HCT116 (cell line): ENCODE measurements around the gene TMEM42. TPM values are rescaled to one million over a fixed set of nuclear protein-coding genes. Genes with fewer than 3 reads are reported as not detected.

ENCODE experiments used
- ATAC-seq: fragments of 200-7000 bp; cut with Tn5 transposase; 2 replicates; pipeline ENCODE4 v1.9.1; 2020; ENCODE audit warnings: mild to moderate bottlenecking, moderate library complexity
- BruUV-seq: library from RNA; stranded (reverse); fragments of 400-500 nt; replicated peaks from 2 replicates; lab custom pipeline; 2021; lab: Mats Ljungman, UMichigan
- CTCF ChIA-PET: fragments of 300-600 bp; sonication (Branson Sonifier 250); formaldehyde crosslinking; loops from one replicate; lab custom pipeline; 2021; ENCODE audit warnings: antibody characterized with exemption; lab: Charles Lee
- POLR2A ChIA-PET: fragments of 300-600, 350-600 bp; sonication (Branson Sonifier 250); formaldehyde crosslinking; loops from one replicate; lab custom pipeline; 2021; ENCODE audit warnings: antibody characterized with exemption; lab: Charles Lee
- RAD21 ChIA-PET, 2 experiments: fragments of 300-600 bp; sonication (Branson Sonifier 250); formaldehyde crosslinking; loops; one replicate each; lab custom pipeline; 2023; ENCODE audit warnings: low total read pairs in 2 of 2; ENCODE audit not compliant: uncharacterized antibody in 2 of 2, unreplicated experiment in 2 of 2, low non-redundant PET in 1 of 2; lab: Charles Lee
- DNase-seq: peaks from one replicate; pipeline ENCODE4 v3.0.0-alpha.2; 2010; ENCODE audit warnings: low read depth, low spot score
- H2AFZ ChIP-seq: fragments of 200-600 bp; shearing (Covaris generic), sonication (generic); 2 replicates; pipeline ENCODE4 v1.6.1; 2017; ENCODE audit warnings: low read depth, mixed run types, mixed read lengths, antibody characterized with exemption, low read length; ENCODE audit not compliant: poor library complexity, severe bottlenecking
- H3K27ac ChIP-seq: 2 replicates; pipeline ENCODE4 v1.5.1; 2012; ENCODE audit warnings: low read depth, low read length
- H3K27me3 ChIP-seq: fragments of 200-600 bp; sonication (generic); 2 replicates; pipeline ENCODE4 v1.6.1; 2016; ENCODE audit warnings: mixed run types, low read length, mixed read lengths; ENCODE audit not compliant: insufficient read depth
- H3K36me3 ChIP-seq, 2 experiments: fragments of 200-500 bp in 1 of 2; fragments of 200-600 bp in 1 of 2; sonication (Bioruptor generic) in 1 of 2; sonication (generic) in 1 of 2; 2 replicates each; pipeline versions ENCODE4 v1.5.1 to v1.6.1; 2014 to 2016; ENCODE audit warnings: low read length in 2 of 2, inconsistent platforms in 1 of 2, mixed read lengths in 1 of 2, mixed run types in 1 of 2; ENCODE audit not compliant: insufficient read depth in 2 of 2, control insufficient read depth in 1 of 2
- H3K4me1 ChIP-seq, 2 experiments: fragments of 200-600 bp in 1 of 2; sonication (generic) in 1 of 2; 2 replicates each; pipeline versions ENCODE4 v1.5.1 to v1.6.1; 2012 to 2017; ENCODE audit warnings: low read length in 2 of 2, inconsistent platforms in 1 of 2, mild to moderate bottlenecking in 1 of 2, mixed read lengths in 1 of 2, mixed run types in 1 of 2, moderate library complexity in 1 of 2; ENCODE audit not compliant: insufficient read depth in 2 of 2, control insufficient read depth in 1 of 2
- H3K4me2 ChIP-seq: fragments of 200-600 bp; sonication (generic); 2 replicates; pipeline ENCODE4 v1.6.1; 2017; ENCODE audit warnings: mixed run types, low read length, mixed read lengths
- H3K4me3 ChIP-seq, 2 experiments: fragments of 200-600 bp in 1 of 2; sonication (generic) in 1 of 2; replicated peaks in 1 of 2; 2 replicates each; pipeline ENCODE4 v1.5.1; 2011 to 2016; ENCODE audit warnings: low read length in 2 of 2, control low read depth in 1 of 2, low read depth in 1 of 2, mild to moderate bottlenecking in 1 of 2, mixed read lengths in 1 of 2, mixed run types in 1 of 2
- H3K79me2 ChIP-seq: fragments of 200-600 bp; sonication (generic); 2 replicates; pipeline ENCODE4 v1.6.1; 2017; ENCODE audit warnings: mild to moderate bottlenecking, mixed run types, low read length, moderate library complexity, mixed read lengths; ENCODE audit not compliant: insufficient read depth
- H3K9ac ChIP-seq: fragments of 200-600 bp; sonication (generic); 2 replicates; pipeline ENCODE4 v1.6.1; 2016; ENCODE audit warnings: low read length, mixed read lengths
- H3K9me2 ChIP-seq: fragments of 200-600 bp; sonication (generic), shearing (Covaris generic); 2 replicates; pipeline ENCODE4 v1.6.1; 2017; ENCODE audit warnings: mixed run types, mild to moderate bottlenecking, moderate library complexity; ENCODE audit not compliant: insufficient read depth
- H3K9me3 ChIP-seq, 2 experiments: fragments of 200-500 bp in 1 of 2; fragments of 200-600 bp in 1 of 2; sonication (Bioruptor generic) in 1 of 2; sonication (generic) in 1 of 2; 2 replicates each; pipeline ENCODE4 v1.6.1; 2014 to 2017; ENCODE audit warnings: low read length in 2 of 2, mixed read lengths in 2 of 2, inconsistent platforms in 1 of 2, low read depth in 1 of 2, mild to moderate bottlenecking in 1 of 2, mixed run types in 1 of 2, moderate library complexity in 1 of 2; ENCODE audit not compliant: control insufficient read depth in 1 of 2, insufficient read depth in 1 of 2
- H4K20me1 ChIP-seq: fragments of 200-600 bp; sonication (generic), shearing (Covaris generic); 2 replicates; pipeline ENCODE4 v1.6.1; 2017; ENCODE audit warnings: mixed run types, mild to moderate bottlenecking, moderate library complexity; ENCODE audit not compliant: insufficient read depth
- CTCF ChIP-seq, 3 experiments: fragments of 200-600 bp in 1 of 3; sonication (generic) in 1 of 3; IDR thresholded peaks in 2 of 3; conservative IDR thresholded peaks in 1 of 3; 2 replicates each; pipeline ENCODE4 v1.5.1; 2012 to 2017; ENCODE audit warnings: low read depth in 2 of 3, low read length in 2 of 3, antibody characterized with exemption in 1 of 3, borderline replicate concordance in 1 of 3, control low read depth in 1 of 3, mild to moderate bottlenecking in 1 of 3, mixed read lengths in 1 of 3, mixed run types in 1 of 3, moderate library complexity in 1 of 3; ENCODE audit not compliant: insufficient read depth in 1 of 3
- intact Hi-C: fragments of 100-400 bp; cut with micrococcal nuclease; formaldehyde crosslinking; loops from 2 replicates; pipeline ENCODE4 v1.10.0; 2022
- total RNA-seq: library from RNA; stranded (reverse); gene quantifications from one replicate; pipeline ENCODE4 v1.2.1, GENCODE V29; 2021; ENCODE audit not compliant: unreplicated experiment
- TF ChIP-seq, protein P1 (sequence below): IDR thresholded peaks from 2 replicates; pipeline ENCODE4 v1.6.1; 2012; ENCODE audit warnings: low read depth
- TF ChIP-seq, protein P2 (sequence below): IDR thresholded peaks from 2 replicates; pipeline ENCODE4 v1.6.1; 2012

TMEM42 gene
- total RNA-seq, 1 experiment from 2014 or later, result 13.9 TPM

DNA sequence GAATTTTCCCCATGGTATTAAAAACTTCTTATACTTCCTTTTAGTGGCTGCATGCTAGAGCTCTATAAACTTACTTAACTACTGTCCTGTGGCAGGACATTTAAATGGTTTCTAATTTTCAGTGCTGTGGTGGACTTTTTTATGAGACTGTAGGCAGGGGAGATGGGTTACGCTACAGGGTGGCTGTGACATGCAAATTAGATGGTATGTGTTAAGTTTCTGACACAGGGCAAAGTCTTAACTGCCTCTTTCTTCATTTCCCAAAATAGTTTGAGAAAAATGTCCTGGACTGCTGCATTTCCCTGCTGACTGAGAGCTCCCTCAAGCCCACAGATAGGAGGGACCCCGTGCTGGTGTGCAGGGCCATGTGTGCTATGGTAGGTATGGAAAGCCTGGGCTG lies 34.7 kb downstream of the TMEM42 start:
- no TSS peak for BruUV-seq
- Histone ChIP-seq H3K4me2 (no peak overlapping the region), H2AFZ (no peak overlapping the region), H3K4me3 (no peak overlapping the region), H3K9me3 (no peaks in the 10 kb centered on the region), H3K27ac (no peak overlapping the region), H3K27me3 (no peaks in the 10 kb centered on the region), H3K9ac (no peak overlapping the region), H3K36me3 (no peaks in the 10 kb centered on the region), H3K79me2 (no peaks in the 10 kb centered on the region), H3K9me2 (no peaks in the 10 kb centered on the region), H4K20me1 (no peaks in the 10 kb centered on the region), H3K4me1 (peaks cover 0 to 8% of the 10 kb centered on the region in 2 experiments; a peak in 1 of 4 replicates)
- ATAC-seq, result no peak
- intact Hi-C loops, result no loop called here
- CTCF ChIA-PET, result interaction anchor here (0.8 kb wide), 1 partner anchor 15 kb away, joined by 3 read pairs; no protein-coding TSS in a partner anchor
- TF ChIP-seq, protein P1, sequence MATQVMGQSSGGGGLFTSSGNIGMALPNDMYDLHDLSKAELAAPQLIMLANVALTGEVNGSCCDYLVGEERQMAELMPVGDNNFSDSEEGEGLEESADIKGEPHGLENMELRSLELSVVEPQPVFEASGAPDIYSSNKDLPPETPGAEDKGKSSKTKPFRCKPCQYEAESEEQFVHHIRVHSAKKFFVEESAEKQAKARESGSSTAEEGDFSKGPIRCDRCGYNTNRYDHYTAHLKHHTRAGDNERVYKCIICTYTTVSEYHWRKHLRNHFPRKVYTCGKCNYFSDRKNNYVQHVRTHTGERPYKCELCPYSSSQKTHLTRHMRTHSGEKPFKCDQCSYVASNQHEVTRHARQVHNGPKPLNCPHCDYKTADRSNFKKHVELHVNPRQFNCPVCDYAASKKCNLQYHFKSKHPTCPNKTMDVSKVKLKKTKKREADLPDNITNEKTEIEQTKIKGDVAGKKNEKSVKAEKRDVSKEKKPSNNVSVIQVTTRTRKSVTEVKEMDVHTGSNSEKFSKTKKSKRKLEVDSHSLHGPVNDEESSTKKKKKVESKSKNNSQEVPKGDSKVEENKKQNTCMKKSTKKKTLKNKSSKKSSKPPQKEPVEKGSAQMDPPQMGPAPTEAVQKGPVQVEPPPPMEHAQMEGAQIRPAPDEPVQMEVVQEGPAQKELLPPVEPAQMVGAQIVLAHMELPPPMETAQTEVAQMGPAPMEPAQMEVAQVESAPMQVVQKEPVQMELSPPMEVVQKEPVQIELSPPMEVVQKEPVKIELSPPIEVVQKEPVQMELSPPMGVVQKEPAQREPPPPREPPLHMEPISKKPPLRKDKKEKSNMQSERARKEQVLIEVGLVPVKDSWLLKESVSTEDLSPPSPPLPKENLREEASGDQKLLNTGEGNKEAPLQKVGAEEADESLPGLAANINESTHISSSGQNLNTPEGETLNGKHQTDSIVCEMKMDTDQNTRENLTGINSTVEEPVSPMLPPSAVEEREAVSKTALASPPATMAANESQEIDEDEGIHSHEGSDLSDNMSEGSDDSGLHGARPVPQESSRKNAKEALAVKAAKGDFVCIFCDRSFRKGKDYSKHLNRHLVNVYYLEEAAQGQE, result no peak
- TF ChIP-seq CTCF (IDR thresholded peaks at IDR 0.05 in 2 of 3, conservative IDR thresholded peaks at IDR 0.05 in 1 of 3; ENCODE audit: borderline replicate concordance in 1 of 3, insufficient read depth in 1 of 3, low read depth in 2 of 3, low read length in 2 of 3), result no peak
- TF ChIP-seq, protein P2, sequence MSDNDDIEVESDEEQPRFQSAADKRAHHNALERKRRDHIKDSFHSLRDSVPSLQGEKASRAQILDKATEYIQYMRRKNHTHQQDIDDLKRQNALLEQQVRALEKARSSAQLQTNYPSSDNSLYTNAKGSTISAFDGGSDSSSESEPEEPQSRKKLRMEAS, result no peak
- DNase-seq, result no peak
- POLR2A ChIA-PET, result no interaction called here
- RAD21 ChIA-PET, result no interaction called here
